ENCODE data around the gene LRP1B.

- TF ChIP-seq, protein P1, sequence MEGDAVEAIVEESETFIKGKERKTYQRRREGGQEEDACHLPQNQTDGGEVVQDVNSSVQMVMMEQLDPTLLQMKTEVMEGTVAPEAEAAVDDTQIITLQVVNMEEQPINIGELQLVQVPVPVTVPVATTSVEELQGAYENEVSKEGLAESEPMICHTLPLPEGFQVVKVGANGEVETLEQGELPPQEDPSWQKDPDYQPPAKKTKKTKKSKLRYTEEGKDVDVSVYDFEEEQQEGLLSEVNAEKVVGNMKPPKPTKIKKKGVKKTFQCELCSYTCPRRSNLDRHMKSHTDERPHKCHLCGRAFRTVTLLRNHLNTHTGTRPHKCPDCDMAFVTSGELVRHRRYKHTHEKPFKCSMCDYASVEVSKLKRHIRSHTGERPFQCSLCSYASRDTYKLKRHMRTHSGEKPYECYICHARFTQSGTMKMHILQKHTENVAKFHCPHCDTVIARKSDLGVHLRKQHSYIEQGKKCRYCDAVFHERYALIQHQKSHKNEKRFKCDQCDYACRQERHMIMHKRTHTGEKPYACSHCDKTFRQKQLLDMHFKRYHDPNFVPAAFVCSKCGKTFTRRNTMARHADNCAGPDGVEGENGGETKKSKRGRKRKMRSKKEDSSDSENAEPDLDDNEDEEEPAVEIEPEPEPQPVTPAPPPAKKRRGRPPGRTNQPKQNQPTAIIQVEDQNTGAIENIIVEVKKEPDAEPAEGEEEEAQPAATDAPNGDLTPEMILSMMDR (conservative IDR thresholded peaks at IDR 0.05; ENCODE audit: low read length), result no peak
- TF ChIP-seq EZH2phosphoT487 (IDR thresholded peaks at IDR 0.05; ENCODE audit: borderline replicate concordance), result no peak
Observed at GRCh38 chr2:141306368-141306767, 824.4 kb downstream of the LRP1B start.
